ENCODE measurements around the gene DPH2. TPM values are rescaled to one million over a fixed set of nuclear protein-coding genes. Genes with fewer than 3 reads are reported as not detected.

The DPH2 gene
- total RNA-seq, 1 donor from 2014 or later: 25.3 TPM

DNA sequence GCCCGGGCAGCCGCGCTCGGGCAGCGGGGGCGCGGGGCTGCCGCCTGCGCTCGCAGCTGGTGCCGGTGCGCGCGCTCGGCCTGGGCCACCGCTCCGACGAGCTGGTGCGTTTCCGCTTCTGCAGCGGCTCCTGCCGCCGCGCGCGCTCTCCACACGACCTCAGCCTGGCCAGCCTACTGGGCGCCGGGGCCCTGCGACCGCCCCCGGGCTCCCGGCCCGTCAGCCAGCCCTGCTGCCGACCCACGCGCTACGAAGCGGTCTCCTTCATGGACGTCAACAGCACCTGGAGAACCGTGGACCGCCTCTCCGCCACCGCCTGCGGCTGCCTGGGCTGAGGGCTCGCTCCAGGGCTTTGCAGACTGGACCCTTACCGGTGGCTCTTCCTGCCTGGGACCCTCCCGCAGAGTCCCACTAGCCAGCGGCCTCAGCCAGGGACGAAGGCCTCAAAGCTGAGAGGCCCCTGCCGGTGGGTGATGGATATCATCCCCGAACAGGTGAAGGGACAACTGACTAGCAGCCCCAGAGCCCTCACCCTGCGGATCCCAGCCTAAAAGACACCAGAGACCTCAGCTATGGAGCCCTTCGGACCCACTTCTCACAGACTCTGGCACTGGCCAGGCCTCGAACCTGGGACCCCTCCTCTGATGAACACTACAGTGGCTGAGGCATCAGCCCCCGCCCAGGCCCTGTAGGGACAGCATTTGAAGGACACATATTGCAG lies 33.2 kb upstream of the DPH2 start:
- peaks cover 12% of the 10 kb centered on the region for H3K36me3 Mint-ChIP-seq (ENCODE audit: unreplicated experiment)
- peaks cover 16% of the 10 kb centered on the region for H3K4me1 Mint-ChIP-seq (ENCODE audit: low read depth, unreplicated experiment)
- H3K27ac Mint-ChIP-seq (ENCODE audit: unreplicated experiment): no peak overlapping the region
- H3K4me3 Mint-ChIP-seq (ENCODE audit: unreplicated experiment): peak overlapping the region; percentile 71
- H3K27me3 Mint-ChIP-seq (ENCODE audit: unreplicated experiment): peaks cover 21% of the 10 kb centered on the region
- TF ChIP-seq, protein P1, sequence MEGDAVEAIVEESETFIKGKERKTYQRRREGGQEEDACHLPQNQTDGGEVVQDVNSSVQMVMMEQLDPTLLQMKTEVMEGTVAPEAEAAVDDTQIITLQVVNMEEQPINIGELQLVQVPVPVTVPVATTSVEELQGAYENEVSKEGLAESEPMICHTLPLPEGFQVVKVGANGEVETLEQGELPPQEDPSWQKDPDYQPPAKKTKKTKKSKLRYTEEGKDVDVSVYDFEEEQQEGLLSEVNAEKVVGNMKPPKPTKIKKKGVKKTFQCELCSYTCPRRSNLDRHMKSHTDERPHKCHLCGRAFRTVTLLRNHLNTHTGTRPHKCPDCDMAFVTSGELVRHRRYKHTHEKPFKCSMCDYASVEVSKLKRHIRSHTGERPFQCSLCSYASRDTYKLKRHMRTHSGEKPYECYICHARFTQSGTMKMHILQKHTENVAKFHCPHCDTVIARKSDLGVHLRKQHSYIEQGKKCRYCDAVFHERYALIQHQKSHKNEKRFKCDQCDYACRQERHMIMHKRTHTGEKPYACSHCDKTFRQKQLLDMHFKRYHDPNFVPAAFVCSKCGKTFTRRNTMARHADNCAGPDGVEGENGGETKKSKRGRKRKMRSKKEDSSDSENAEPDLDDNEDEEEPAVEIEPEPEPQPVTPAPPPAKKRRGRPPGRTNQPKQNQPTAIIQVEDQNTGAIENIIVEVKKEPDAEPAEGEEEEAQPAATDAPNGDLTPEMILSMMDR (IDR thresholded peaks at IDR 0.05; ENCODE audit: partially characterized antibody, unreplicated experiment): peak; percentile 44
- peaks cover 8% of the 10 kb centered on the region for H3K9me3 Mint-ChIP-seq (ENCODE audit: unreplicated experiment)
- DNase-seq: peak; percentile 51

DNA sequence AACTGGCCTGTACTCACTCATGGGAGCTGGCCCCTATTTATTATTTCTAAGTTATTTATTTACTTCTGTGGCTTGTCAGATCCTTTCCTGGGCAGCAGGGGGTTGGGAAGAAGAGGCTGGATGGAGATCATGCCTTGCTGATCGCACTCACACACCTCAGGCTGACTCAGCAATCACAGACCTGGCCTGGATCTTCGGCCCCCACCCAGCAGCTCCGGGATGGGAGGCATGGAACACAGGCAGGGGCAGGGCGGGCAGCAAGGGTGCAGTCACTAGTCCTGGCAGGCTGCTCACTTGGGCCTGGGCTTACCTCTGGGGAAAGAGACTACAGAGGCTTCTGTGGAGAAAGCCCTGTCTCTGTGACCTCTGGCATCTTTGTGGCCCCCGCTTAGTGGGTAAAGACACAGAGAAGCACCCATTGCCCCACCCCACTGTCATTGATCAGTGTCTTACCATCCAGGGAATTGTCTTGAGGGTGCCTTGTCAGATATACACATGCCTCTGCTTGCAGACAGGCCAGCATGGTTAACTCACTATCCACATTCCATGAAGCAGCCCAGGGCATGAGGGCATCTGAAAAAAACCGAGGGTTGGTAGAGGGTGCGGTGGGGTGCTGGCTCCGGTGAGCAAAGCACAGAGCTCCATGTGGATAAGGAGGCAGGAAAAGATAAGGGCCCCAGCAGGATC lies 32.5 kb upstream of the DPH2 start:
- Mint-ChIP-seq H3K36me3 (ENCODE audit: unreplicated experiment) (peaks cover 12% of the 10 kb centered on the region), H3K4me3 (ENCODE audit: unreplicated experiment) (peak overlapping the region; percentile 11), H3K27ac (ENCODE audit: unreplicated experiment) (no peak overlapping the region), H3K4me1 (ENCODE audit: low read depth, unreplicated experiment) (peaks cover 15% of the 10 kb centered on the region), H3K27me3 (ENCODE audit: unreplicated experiment) (peaks cover 24% of the 10 kb centered on the region), H3K9me3 (ENCODE audit: unreplicated experiment) (peaks cover 8% of the 10 kb centered on the region)
- TF ChIP-seq, protein P1 (IDR thresholded peaks at IDR 0.05; ENCODE audit: partially characterized antibody, unreplicated experiment): no peak
- no peak for DNase-seq

DNA sequence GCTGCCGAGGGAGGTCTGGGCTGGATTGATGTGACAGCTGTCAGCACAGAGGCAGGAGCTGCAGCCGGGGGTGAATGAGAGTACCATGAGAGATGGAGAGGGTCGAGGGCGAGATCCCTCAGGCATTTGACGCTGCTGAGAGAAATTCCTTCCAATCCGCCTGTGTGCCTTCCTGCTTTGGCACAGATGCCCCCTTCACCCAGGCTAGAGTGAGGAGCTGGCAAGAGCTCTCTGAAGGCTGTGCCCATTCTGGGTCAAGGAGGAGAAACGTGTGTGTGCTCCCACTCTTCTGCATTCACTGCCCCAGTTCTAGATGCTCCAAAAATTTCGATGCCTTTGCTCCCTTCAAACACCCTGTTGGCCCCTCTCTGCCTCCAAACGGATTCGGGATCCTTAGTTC lies 31.4 kb upstream of the DPH2 start:
- Mint-ChIP-seq H3K27me3 (ENCODE audit: unreplicated experiment) (peaks cover 17% of the 10 kb centered on the region), H3K36me3 (ENCODE audit: unreplicated experiment) (peaks cover 5% of the 10 kb centered on the region), H3K4me1 (ENCODE audit: low read depth, unreplicated experiment) (peaks cover 7% of the 10 kb centered on the region), H3K4me3 (ENCODE audit: unreplicated experiment) (no peak overlapping the region), H3K9me3 (ENCODE audit: unreplicated experiment) (peaks cover 2% of the 10 kb centered on the region), H3K27ac (ENCODE audit: unreplicated experiment) (no peak overlapping the region)
- no peak for DNase-seq
- TF ChIP-seq, protein P1 (IDR thresholded peaks at IDR 0.05; ENCODE audit: partially characterized antibody, unreplicated experiment): no peak

DNA sequence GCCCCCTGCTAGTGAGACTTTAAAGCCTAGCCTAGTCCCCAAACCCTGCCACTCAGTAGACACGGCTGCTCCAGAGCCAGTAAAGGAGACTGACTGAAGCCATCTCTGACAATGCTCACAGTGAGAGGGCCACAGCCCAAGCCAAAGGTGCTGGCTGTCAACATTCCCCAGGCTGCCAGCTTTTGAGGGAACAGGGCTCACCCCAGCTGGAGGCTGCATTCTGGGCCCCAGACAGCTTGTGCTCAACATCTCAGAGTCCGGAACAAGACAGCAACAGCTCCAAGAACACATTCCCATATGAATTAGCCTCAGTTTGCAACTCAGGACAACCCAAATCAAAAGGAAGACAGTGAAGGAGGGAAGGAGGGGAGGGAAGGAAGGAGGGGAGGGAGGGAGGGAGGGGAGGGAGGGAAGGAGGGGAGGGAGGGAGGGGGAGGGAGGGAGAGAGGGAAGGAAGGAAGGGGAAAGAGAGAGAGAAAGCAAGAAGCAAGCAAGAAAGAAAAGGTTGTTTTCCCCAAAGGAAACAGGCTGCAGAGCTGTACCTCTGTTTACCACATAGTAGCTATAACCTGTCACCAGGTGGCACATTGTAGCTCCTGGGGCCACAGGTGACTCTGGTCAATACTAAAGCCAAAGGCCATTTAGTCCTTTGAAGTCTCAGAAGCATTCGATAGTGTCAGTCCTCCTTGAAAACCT lies 30.8 kb upstream of the DPH2 start:
- no peak overlapping the region for H3K4me3 Mint-ChIP-seq (ENCODE audit: unreplicated experiment)
- no peak overlapping the region for H3K27ac Mint-ChIP-seq (ENCODE audit: unreplicated experiment)
- H3K9me3 Mint-ChIP-seq (ENCODE audit: unreplicated experiment): peaks cover 2% of the 10 kb centered on the region
- DNase-seq: no peak
- H3K36me3 Mint-ChIP-seq (ENCODE audit: unreplicated experiment): peaks cover 5% of the 10 kb centered on the region
- TF ChIP-seq, protein P1 (IDR thresholded peaks at IDR 0.05; ENCODE audit: partially characterized antibody, unreplicated experiment): no peak
- peaks cover 7% of the 10 kb centered on the region for H3K4me1 Mint-ChIP-seq (ENCODE audit: low read depth, unreplicated experiment)
- peaks cover 17% of the 10 kb centered on the region for H3K27me3 Mint-ChIP-seq (ENCODE audit: unreplicated experiment)
